Measurements from ENCODE around the gene BMPER. TPM values are rescaled to one million over a fixed set of nuclear protein-coding genes. Genes with fewer than 3 reads are reported as not detected.

The BMPER gene
- polyA plus RNA-seq, 1 experiment = 8.8 TPM

DNA sequence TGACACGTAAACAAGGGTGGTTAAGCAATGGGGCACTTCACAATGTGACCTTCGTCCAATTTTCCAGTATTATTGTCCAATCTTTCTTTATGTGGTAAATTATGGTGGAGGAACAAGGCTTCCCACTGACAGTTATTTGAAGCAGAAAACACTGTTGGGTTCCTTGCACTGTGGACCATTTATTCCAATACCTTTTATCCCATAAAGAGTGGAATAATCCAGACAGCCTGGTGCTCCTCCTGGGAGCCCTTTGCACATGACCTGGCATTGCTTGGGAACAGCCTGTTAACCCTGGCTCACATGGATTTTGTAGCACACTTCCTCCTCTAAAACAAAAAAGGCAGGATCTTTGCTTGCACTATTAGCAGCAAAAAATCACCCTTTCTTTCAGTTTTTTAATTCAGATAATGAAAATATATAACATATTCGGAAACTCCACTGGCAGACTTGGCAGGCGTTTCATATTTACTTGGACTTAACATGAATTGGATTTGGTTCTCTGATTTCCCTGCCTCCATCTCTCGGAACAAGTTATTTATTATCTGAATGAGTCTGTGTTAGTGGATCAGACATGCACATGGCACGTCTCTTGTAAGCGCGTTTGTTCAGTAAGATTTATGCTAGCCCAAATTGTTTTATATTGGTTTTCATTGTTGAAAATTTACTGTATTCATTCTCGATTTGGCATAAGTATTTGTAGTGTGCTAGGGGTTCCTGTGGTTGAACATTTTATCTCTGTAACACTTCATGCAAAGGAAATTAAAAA is 59.3 kb downstream of the BMPER start:
- TF ChIP-seq, protein P1, sequence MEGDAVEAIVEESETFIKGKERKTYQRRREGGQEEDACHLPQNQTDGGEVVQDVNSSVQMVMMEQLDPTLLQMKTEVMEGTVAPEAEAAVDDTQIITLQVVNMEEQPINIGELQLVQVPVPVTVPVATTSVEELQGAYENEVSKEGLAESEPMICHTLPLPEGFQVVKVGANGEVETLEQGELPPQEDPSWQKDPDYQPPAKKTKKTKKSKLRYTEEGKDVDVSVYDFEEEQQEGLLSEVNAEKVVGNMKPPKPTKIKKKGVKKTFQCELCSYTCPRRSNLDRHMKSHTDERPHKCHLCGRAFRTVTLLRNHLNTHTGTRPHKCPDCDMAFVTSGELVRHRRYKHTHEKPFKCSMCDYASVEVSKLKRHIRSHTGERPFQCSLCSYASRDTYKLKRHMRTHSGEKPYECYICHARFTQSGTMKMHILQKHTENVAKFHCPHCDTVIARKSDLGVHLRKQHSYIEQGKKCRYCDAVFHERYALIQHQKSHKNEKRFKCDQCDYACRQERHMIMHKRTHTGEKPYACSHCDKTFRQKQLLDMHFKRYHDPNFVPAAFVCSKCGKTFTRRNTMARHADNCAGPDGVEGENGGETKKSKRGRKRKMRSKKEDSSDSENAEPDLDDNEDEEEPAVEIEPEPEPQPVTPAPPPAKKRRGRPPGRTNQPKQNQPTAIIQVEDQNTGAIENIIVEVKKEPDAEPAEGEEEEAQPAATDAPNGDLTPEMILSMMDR (IDR thresholded peaks at IDR 0.05; ENCODE audit: insufficient read depth, low read depth, low read length) = no peak
- H3K4me3 ChIP-seq (ENCODE audit: low read depth, low read length) = no peak overlapping the region
- CTCF ChIA-PET = interaction anchor here (0.8 kb wide), 1 partner anchor 32 kb away, joined by 6 read pairs; no protein-coding TSS in a partner anchor

DNA sequence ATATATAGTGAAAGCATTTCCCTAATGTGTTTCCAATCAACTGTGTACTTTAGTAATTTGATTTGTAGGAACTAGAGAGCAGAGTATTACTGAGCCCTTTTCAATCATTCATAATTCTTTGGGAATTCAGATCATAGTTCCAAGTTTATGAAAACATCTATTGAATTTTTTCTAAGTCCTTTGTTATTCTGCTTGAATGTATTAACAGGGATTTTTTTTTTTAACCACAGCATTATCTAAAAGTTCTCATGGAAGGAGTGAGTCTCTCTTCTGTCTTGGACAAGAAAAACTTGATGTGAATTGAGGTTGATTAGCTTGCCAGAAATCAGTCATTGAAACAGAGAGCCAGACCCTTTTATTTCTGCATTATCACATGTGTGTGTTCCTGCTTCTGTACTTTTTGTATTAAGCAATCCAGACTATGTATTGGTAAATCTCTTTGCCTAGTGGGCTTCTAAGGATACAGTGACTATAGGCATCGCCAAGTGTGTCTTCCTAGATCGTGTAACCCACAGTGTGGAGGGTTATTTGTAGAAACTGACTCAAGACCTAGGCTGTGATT is 59.9 kb downstream of the BMPER start:
- CTCF ChIA-PET = interaction anchor here (0.8 to 1.1 kb wide), 4 partner anchors 8 to 123 kb away, joined by 3 to 6 read pairs (median 4); no protein-coding TSS in a partner anchor

More for the DNA sequence above, 59.3 kb downstream of the BMPER start:
- H3K27me3 ChIP-seq (ENCODE audit: control insufficient read depth, insufficient read depth, low read length) = no peaks in the 10 kb centered on the region
- no peak for DNase-seq (ENCODE audit: low read depth)
- no peaks in the 10 kb centered on the region for H3K36me3 ChIP-seq (ENCODE audit: control insufficient read depth, insufficient read depth, low read length)
- POLR2A ChIA-PET = no interaction called here

DNA sequence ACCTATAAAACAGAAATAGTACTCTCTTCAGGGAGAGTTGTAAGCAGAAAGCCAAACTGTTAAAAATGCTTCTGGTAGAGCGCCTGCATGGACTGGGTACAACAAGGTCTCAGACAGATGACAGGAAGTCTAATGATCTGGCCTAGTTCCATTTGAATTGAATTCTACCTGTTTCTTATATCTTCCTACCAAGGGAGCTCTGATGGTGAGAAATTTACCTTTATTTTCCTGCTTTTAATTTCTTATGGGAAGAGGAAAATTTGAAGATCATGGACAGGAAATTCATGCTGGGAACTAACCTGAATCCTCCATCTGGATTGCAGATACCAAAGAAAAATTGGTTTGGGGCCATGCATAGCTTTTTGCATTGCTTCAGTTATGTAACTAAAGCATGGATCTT is 63.3 kb downstream of the BMPER start:
- DNase-seq (ENCODE audit: low read depth) = no peak
- H3K27me3 ChIP-seq (ENCODE audit: control insufficient read depth, insufficient read depth, low read length) = no peaks in the 10 kb centered on the region
- H3K4me3 ChIP-seq (ENCODE audit: low read depth, low read length) = no peak overlapping the region
- CTCF ChIA-PET = no interaction called here
- POLR2A ChIA-PET = no interaction called here
- no peaks in the 10 kb centered on the region for H3K36me3 ChIP-seq (ENCODE audit: control insufficient read depth, insufficient read depth, low read length)
- TF ChIP-seq, protein P1 (IDR thresholded peaks at IDR 0.05; ENCODE audit: insufficient read depth, low read depth, low read length) = no peak

More for the DNA sequence above, 59.9 kb downstream of the BMPER start:
- Histone ChIP-seq H3K36me3 (ENCODE audit: control insufficient read depth, insufficient read depth, low read length) (no peaks in the 10 kb centered on the region), H3K4me3 (ENCODE audit: low read depth, low read length) (no peak overlapping the region), H3K27me3 (ENCODE audit: control insufficient read depth, insufficient read depth, low read length) (no peaks in the 10 kb centered on the region)
- TF ChIP-seq, protein P1 (IDR thresholded peaks at IDR 0.05; ENCODE audit: insufficient read depth, low read depth, low read length) = no peak
- POLR2A ChIA-PET = no interaction called here
- no peak for DNase-seq (ENCODE audit: low read depth)

DNA sequence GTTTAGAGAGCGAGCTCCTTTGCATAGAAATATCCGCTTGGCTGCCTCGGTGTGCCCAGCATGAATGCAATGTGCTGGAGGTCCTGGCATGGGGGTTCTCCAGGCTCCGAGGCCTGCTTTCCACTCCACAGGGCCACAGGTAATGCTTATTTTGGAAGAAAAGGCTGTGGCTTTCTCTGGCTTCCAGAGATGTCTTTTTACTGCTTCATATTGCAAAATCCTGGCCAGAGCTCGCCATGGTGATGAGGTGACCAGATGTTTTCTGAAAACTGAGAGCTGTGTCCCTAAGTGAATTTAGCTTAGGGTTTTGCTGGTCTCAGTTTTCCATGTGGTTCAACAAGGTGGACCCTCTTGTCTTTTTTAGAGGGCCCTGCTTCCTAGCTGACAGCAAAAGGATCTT is 65.2 kb downstream of the BMPER start:
- TF ChIP-seq, protein P1 (IDR thresholded peaks at IDR 0.05; ENCODE audit: insufficient read depth, low read depth, low read length) = no peak

DNA sequence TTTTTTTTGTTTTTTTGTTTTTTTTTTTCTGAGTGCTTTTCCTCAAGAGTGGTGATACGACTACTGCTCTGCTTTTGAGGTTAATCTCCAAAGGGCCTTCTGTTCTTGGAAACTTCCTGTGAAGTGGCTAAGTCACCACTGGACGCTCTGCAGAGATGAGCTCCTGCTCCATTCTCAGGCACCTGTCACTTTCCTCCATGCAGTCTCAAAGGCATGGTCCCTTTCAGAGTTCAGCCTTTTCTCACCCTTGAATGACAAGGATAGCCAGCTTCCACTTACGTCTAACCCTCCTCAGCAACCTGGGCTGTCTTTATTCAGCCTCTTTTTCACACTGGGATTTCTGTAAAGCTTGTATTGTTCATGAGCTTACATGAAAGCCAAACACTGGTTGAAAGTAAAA is 65.8 kb downstream of the BMPER start:
- H3K4me3 ChIP-seq (ENCODE audit: low read depth, low read length) = no peak overlapping the region
- no peaks in the 10 kb centered on the region; the same call in 1 of the 2 replicates for H3K36me3 ChIP-seq (ENCODE audit: control insufficient read depth, insufficient read depth, low read length)
- TF ChIP-seq, protein P1 (IDR thresholded peaks at IDR 0.05; ENCODE audit: insufficient read depth, low read depth, low read length) = no peak
- ChIA-PET CTCF (interaction anchor here (0.8 to 1.7 kb wide), 5 partner anchors 8 to 162 kb away, joined by 3 to 5 read pairs (median 4); no protein-coding TSS in a partner anchor), POLR2A (no interaction called here)
- no peaks in the 10 kb centered on the region for H3K27me3 ChIP-seq (ENCODE audit: control insufficient read depth, insufficient read depth, low read length)
- DNase-seq (ENCODE audit: low read depth) = no peak

More for the DNA sequence above, 65.2 kb downstream of the BMPER start:
- no peaks in the 10 kb centered on the region for H3K27me3 ChIP-seq (ENCODE audit: control insufficient read depth, insufficient read depth, low read length)
- no peak overlapping the region for H3K4me3 ChIP-seq (ENCODE audit: low read depth, low read length)
- DNase-seq (ENCODE audit: low read depth) = no peak
- H3K36me3 ChIP-seq (ENCODE audit: control insufficient read depth, insufficient read depth, low read length) = no peaks in the 10 kb centered on the region; the same call in 1 of the 2 replicates
- ChIA-PET POLR2A (no interaction called here), CTCF (interaction anchor here (0.8 to 1.7 kb wide), 4 partner anchors 9 to 162 kb away, joined by 3 to 5 read pairs (median 4); no protein-coding TSS in a partner anchor)
